ENCODE measurements around the gene DSE.

The DSE gene

DNA sequence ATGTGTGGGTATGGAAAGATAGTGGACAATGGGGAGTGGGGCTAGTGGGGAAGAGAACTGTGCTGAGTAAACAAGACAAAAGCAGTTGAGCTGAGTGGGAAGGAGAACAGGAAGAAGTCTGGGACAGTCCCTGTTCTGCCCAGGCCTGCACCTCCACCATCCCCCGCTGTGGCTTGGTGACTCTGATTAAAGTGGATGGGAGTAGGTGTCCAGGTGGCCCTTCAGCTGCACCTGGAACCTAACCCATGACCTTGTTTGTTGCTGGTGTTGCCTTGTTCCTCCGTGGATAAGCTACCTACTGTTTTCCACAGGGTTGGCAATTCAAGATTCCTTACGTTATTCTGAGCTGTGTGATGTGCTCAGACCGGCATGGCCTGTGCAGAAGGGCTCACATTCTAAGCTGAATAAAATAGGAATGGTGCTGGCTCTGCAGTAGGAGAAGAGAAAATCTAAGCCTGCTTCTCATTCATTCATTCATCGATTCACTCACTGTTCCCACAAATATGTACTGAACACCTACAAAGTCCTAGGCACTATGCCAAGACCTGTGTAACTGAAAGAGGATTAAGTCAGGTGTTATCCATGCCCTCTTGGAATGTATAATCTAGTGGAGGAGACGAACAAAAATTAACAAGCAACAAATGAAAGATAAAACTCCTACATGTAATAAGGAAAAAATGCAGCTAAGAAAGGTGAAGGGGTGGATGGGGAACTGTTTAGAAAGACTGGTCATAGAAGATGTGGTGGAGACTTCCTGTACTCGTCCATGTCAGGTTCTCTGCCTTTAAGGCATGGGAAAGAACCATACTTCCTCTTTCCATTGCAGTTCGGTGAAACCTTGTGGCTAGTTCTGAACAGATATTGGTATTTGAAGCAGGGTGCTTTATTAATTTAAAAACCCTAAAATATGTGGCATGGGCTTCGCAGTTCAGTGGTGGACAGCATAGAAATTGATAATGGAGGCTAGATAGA, 80.3 kb downstream of the DSE start:
- no peak for DNase-seq

DNA sequence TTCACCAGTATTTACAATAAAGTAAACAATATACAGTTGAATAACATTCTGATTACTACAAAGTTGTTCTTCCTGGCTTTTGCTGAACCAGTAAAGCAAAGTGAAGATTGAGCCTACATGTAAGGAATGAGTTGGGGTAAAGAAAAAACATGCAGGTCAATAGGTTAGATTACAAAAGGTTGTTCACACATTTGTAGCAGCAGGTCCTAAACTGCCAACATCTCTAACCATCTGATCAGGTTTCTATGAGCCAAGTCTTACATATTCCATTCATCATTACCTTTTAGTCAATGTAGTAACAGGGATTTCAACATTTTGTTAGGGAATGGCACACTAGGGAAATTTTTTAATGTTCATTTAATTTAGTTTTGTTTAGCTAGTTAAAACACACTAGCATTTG, 81.2 kb downstream of the DSE start:
- no peak for DNase-seq

DNA sequence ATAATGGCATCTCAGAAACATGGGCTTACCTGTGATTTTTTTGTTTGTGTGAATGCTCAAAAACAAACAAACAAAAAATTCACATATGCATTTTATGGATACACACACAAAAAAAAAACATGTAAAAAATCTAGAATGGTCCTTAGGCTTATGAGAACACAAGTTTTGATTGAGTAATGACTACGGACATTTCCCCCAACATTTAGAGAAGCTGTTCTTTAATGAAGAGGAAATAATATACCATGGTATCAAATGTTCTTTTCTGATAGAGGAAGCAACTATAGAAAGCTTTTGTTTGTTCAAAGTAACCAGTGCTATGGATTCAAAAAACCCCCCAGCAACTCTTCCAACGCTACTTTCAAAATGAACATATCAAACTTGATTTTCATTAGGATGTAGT, 81.8 kb downstream of the DSE start:
- no peak for DNase-seq

DNA sequence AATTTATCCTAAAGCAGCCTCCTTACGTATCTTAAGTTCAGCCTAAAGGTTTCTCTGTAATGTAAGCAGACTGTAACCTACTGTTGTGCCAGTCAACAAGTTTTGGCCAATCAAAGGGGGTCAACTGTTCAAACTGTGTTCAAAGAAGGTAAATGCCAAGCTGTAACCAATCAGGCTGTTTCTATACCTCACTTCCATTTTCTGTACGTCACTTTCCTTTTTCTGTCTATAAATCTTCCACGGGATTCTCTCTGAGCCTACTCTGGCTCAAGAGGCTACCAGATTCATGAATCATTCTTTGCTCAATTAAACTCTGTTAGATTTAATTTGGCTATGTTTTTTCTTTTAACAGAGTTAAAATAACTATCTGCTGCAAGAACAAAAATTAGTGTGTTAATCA, 85.4 kb downstream of the DSE start:
- no peak for DNase-seq

DNA sequence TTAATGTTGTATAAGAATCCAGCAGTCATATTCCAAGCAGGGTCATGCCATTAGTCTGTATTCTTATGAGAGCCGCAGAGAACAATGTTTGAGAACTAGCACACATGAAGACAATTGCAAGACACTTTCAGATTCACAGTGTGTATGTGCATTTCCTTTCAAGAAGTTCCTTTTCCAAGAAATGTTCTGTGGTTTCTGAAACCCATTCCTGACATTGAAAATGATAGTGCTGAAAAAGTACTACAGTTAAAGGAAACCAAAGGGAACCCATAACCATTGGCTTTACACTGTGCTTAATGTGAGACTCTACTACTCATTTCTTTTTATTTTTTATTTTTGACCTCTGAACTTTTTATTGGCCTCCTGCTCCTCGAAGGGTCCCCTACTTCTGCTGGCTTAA, 86.2 kb downstream of the DSE start:
- no peak for DNase-seq

DNA sequence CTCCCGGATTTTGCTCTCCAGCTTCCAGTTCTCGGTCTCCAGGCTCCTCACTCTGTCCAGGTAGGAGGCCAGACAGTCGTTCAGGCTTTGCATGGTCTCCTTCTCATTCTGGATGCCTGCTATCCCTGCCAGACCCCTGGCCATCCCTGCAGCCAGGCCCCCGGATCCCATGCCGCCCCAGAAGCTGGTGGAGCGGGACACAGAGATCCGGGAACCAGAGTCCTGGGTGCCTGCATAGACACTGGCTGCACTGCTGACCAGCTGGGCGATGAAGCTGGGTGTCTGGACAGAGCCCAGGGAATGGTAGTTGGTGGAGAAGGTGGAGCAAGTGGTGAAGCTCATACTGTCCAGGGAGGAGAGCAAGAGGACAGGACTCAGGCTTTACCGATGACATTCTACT, 87.5 kb downstream of the DSE start:
- no peak for DNase-seq

DNA sequence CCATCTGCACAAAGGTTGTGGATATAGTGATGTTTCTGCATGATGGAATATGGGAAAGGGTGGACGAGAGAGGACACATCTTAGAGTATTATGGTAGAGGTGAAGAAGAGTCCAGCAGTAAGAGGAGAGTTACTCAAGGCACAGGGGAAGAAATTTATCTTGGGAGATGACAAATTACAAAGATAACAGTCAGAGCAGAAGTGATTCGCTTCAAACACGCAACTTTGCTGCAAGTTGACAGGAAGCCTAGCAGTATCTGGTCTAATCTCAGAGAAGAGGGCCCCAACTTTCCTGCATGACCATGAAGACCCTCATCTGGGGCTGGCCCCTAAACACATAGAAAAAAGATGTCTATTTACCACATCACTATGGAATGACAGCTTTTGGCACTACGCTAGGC, 89.2 kb downstream of the DSE start:
- DNase-seq: no peak

DNA sequence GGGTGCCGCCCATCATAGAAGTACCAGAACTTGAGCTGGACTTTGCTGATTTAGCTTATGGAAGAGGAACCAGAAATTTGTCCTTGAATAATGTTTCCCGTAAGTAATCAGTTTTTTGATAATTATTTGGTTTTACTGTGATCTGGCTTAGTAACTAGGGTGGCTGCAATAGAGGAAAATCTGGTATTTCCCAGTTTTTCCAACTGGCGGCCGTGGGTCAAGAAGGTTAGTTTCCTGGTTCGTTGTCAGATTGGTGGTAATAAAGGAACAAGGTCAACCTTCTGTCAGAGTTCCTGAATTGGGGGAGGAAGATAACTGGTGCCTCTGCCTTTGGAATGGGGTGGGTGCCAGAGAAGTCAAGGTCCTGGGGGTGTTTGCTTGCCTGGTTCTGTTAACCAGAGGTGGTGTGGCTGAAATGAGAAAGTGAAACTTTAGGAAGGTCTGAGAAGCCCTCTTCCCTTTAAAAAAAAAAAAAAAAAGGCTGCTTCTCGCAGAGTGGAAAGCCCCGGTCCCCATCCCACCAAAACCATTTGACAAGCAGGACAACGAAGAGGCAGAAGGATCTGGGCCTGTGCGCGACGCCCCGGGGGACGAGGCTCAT, 90.7 kb downstream of the DSE start, which contains the start of gene CALHM6:
TSS of gene CALHM6 (plus strand) at position 45 of the 601 bp plus-strand sequence. CDS start at position 600, 555 bp downstream.
- no peak for DNase-seq

DNA sequence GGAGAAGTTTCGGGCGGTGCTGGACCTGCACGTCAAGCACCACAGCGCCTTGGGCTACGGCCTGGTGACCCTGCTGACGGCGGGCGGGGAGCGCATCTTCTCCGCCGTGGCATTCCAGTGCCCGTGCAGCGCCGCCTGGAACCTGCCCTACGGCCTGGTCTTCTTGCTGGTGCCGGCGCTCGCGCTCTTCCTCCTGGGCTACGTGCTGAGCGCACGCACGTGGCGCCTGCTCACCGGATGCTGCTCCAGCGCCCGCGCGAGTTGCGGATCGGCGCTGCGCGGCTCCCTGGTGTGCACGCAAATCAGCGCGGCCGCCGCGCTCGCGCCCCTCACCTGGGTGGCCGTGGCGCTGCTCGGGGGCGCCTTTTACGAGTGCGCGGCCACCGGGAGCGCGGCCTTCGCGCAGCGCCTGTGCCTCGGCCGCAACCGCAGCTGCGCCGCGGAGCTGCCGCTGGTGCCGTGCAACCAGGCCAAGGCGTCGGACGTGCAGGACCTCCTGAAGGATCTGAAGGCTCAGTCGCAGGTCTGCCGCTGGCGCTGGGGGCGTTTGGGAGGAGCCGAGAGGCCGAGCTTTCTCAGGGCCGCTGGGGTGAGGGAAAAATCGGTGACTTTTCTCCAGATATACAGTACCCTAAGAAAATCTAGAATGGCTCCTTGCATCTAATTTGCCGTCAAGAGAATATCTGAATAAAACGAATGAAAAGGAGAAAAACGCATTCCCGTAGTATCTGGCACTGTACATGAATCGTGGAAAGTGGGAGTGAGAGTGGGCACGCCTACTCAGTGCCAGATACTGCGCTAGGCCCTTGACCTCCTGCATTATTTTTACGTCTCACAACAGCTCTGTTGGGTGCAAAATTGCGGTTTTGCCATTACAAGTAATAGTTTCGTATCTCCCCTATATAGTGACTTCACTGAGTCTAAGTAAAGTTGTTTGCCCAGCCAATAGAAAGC, 91.5 kb downstream of the DSE start:
- no peak for DNase-seq

DNA sequence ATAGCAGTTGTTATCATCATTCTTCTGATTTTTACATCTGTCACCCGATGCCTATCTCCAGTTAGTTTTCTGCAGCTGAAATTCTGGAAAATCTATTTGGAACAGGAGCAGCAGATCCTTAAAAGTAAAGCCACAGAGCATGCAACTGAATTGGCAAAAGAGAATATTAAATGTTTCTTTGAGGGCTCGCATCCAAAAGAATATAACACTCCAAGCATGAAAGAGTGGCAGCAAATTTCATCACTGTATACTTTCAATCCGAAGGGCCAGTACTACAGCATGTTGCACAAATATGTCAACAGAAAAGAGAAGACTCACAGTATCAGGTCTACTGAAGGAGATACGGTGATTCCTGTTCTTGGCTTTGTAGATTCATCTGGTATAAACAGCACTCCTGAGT, 92.6 kb downstream of the DSE start:
- no peak for DNase-seq

DNA sequence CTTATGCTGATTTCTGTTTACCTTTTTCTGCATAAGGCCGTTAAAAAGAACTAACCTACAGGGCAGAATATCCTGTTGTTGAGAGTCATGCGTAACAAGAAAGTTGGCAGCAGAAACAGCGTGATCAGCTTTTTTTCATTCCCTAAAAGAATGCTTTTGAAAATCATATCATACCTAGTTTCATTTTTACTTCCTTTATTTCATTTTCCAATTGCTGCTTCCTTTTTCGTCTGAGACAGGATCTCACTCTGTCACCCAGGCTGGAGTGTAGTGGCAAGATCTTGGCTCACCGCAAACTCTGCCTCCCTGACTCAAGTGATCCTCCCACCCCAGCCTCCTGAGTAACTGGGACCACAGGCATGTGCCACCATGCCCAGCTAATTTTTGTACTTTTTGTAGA, 94.5 kb downstream of the DSE start:
- no peak for DNase-seq

DNA sequence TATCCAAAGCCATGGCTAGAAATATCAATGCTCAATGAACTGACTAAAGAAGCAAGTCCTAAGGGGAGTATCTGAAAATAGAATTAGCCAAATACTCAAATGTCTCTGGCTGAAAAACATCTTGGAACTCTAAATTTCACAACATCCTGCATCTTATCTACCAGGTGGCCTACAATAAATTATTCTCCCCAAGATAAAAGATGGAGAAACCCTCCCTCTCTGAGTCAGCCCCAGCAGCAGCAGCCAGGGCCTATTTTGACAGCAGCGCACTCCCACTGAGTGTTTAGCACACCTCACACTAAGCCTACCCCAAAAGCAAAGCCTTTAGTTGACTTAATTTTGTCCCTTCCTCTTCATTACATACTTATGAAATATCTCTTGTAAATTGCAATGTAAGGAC, 96.3 kb downstream of the DSE start:
- DNase-seq: no peak

DNA sequence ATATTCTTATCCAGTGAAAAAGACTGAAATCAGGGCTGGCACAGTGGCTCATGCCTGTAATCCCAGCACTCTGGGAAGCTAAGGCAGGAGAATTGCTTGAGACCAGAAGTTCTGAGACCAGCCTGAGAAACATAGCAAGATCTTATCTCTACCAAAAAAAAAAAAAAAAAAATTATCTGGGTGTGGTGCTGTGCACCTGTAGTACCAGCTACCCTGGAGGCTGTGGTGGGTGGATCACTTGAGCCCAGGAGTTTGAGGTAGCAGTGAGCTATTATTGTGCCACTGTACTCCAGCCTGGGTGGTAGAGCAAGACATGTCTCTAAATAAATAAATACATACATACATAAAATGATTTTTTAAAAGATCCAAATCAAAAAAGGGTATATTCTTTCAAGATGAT, 96.8 kb downstream of the DSE start:
- DNase-seq: no peak

DNA sequence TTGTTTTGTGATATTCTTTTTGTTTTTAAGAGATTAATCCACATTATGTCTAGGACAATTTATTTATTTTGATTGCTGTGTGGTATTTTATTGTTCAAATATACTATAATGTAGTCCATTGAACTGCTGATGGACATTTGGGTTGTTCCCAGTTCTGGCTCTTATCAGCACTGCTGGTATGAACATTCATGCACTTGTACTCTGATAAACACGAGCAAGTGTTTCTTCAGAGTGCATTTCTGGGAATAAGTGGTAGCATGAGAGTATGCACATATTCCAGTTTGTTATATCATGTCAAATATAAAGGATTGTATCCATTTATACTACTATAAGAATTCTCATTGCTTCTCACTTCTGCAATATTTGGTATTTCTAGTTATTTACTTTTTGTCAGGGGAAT, 97.5 kb downstream of the DSE start:
- no peak for DNase-seq

DNA sequence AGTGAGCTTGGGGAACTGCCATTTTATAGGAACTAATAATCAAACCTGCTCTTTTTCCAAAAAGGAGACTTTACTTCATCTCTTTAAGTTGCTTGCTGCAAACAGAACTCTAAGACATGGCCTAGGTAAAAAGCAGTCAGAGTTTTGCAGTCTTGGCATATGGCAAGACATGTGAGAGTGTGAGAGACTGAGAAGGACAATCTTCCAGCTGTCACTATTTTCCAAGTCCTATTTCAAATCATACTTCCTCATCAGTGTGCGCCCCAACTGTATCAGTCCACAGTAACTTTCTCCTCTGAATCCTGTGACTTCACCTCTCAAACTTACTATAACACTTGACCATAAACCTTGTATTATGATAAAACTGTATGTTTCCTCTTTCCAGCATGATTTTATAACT, 100.8 kb downstream of the DSE start:
- DNase-seq: no peak

DNA sequence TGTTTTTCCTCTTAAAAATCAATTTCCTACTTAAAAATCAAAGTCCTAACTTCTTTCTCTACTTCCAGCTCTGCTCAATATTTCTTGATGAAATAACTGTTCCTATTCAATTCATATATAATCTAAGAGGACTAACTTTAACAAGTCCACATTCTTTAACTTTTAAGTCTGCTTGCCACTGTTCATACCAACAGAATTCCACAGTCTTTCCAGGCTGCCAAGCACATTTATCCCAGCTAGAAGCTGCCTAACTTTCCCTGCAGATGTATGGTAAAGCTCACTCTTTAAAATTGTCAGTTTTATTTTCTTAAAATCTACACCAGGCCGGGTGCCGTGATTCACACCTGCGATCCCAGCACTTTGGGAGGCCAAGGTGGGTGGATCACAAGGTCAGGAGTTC, 102.0 kb downstream of the DSE start:
- DNase-seq: no peak

DNA sequence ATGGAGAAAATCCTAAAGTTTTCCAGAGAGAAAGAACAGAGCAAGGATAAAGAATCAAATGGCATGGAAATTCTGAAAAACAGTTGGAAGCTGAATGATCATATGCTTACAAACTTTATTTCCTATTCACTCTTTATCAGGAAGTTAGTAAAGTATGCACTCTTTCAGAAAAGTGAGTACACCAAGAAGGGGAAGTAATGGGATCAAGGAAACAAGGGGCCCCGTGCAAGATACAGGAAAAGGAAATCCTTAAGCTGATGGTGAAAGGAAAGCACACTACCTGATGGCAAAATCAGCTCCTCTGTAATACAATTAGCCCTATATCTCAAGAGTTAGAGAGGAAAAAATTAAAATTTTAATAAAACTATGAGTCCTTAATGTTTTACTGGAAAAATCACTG, 104.4 kb downstream of the DSE start:
- no peak for DNase-seq

DNA sequence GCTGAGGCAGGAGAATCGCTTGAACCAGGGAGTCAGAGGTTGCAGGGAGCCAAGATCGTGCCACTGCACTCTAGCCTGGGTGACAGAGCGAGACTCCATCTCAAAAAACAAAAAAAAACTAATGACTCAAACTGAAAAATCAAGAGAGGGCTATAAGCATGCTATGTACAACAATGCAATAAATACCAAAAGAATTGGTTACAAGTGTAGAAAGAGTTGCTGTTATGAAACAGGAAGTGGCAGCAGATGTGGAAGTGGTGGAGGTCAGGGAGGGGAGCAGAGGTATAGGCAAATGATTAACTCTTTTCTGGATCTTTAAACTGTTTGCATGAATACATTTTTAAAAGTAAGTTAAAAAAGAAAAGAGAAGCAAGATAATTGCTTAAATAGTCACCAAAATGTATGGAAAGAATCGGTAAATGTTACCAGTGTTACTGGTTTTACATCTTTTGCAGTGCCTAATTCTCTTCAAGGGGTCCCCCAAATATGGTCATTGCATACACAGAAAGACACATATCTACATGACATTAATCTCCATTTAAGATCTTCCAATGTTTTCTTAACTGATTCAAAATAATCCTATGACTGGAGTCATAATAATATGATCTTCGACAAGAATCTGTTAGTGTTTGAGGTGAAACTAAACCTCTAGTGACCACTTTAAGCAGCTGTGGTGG, 105.4 kb downstream of the DSE start:
- no peak for DNase-seq

DNA sequence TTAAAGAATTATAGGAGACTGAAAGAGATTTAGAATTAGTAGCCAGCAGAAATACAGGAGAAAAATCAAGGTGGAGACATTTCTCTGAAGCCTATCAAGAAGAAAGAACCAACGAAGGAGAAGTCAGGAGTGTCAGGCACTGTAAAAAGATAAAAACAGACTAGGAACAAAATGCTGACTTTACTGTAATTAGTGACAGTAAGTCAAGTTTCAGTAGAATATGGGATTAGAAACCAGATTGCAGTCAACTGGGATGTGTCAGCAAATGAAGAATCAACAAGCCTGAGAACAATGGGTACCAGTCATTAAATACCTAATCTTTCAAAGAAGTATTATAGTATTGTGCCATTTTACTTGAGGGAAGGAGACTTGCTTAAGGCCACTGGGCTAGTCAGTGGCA, 112.0 kb downstream of the DSE start:
- DNase-seq: no peak

DNA sequence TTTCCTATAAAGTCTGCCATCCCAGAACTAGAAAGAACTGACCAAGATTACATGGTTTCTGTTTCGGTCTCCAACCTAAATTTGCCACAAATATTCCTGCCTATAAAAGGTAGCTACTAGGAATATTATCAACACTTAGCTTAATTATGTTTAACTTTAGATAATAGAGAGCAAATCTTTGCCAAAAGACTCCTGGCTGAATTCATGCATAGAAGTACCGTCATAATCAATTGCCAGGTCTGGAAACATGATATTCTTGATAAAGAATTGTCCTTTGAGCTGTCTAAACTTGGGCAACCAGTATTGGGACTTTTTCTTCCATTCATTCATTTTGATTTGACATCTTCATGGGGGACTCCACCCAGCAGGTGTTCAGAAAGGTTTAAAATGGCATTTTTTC, 112.9 kb downstream of the DSE start:
- DNase-seq: no peak

DNA sequence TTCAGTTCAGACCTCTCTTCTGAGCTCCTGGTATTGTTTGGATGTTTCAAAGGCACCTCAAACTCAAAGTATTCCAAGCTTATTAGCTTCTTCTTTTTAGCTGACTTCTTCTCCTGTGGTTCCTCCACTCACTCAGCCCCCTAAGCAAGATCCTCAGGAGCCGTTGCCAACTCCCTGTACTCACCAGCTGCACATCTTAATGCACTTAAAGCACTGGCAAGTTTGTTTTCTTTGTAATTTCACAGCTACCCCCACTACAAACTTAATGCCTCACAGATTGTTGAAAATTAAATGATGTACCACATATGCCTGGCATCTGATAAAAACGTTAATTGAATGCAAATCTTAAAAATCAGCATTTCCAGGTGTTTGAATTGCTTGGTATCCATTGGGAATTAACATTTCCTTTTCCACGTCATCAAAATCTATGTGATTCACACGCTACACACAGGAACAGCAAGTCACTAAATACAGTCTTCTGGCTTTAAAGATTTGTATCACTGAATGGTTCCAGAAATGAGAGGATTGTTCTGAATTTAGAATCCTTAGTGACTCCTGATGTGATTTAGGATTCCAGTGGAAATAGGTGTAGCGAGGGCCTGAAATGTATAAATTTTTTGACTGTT, 114.9 kb downstream of the DSE start:
- no peak for DNase-seq

DNA sequence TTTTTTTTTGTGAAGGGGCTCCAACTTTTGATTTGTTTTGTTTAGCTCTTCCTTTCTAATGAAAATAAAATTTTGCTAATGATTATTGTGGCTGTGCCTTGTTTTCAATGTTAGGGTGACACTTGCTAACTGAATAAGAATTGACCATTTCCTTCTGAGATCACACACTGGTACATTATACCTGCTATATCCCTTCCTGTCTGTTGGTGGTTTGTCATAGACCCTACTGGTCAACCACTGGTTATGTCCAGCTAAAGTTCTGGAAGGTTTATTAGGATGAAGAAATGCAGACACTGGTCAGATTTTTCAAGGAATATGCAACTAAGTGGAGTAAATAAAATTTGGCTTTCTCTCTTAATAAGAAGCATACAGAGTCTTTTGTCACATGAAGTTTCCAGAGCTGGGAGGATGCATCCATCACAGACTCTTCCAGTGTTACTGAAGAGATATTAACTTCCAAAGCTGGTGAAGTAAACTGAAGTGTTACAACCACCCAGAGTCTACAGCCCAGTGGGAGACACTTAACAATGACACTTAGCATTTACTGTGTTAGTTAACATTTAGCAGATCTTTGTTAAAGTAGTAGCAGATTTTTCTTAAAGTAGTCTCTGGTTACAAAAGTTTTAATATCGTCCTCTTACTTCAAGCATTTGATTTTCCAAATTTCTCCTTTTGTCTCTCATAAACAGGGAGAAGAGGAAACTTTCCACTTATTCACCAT, 121.0 kb downstream of the DSE start:
- no peak for DNase-seq

Measured in NCI-H446 (cell line).